GM12878 (cell line): ENCODE measurements around the gene ITPRIPL1. TPM values are rescaled to one million over a fixed set of nuclear protein-coding genes. Genes with fewer than 3 reads are reported as not detected.

Experiments used
- ATAC-seq: fragments of 200-7000 bp; cut with Tn5 transposase; 3 replicates; pipeline ENCODE4 v1.9.1; 2020; ENCODE audit warnings: mild to moderate bottlenecking, moderate library complexity
- BruUV-seq: library from RNA; stranded (reverse); fragments of 400-500 nt; replicated peaks from 2 replicates; lab custom pipeline; 2021; lab: Mats Ljungman, UMichigan
- CTCF ChIA-PET: fragments of 300-600 bp; sonication (Branson Sonifier 250); formaldehyde crosslinking; extraction: SDS; loops from one replicate; lab custom pipeline; 2021; ENCODE audit warnings: inconsistent platforms; lab: Yijun Ruan, JAX
- POLR2A ChIA-PET: fragments of 350-600 bp; formaldehyde crosslinking; extraction: SDS; loops from one replicate; lab custom pipeline; 2021; ENCODE audit warnings: inconsistent platforms; lab: Charles Lee
- RAD21 ChIA-PET: fragments of 300-600 bp; sonication (Branson Sonifier 250); formaldehyde crosslinking; loops from one replicate; lab custom pipeline; 2023; ENCODE audit warnings: antibody characterized with exemption; ENCODE audit not compliant: unreplicated experiment; lab: Charles Lee
- SMC1A ChIA-PET: fragments of 300-600 bp; sonication (Branson Sonifier 250); formaldehyde crosslinking; loops from one replicate; lab custom pipeline; 2023; ENCODE audit not compliant: unreplicated experiment, uncharacterized antibody; lab: Charles Lee
- DNase-seq: peaks from one replicate; pipeline ENCODE4 v3.0.0-alpha.2; 2011; ENCODE audit warnings: low read depth, low spot score
- FAIRE-seq: peaks from 3 replicates; lab custom pipeline; 2011; peaks lifted over from hg19 to GRCh38; lab: Jason Lieb, UNC
- H2AFZ ChIP-seq: 2 replicates; pipeline ENCODE4 v1.6.0; 2011; ENCODE audit warnings: low read depth, low read length, control low read depth; ENCODE audit not compliant: control insufficient read depth
- H3K27ac ChIP-seq: 2 replicates; pipeline ENCODE4 v1.5.1; 2011; ENCODE audit warnings: control low read depth; ENCODE audit not compliant: control insufficient read depth, insufficient read depth
- H3K27me3 ChIP-seq, 2 experiments: replicated peaks in 1 of 2; 2 replicates each; pipeline versions ENCODE4 v1.6.0 to v1.6.1; 2011; ENCODE audit warnings: low read length in 1 of 2; ENCODE audit not compliant: control insufficient read depth in 2 of 2, insufficient read depth in 2 of 2
- H3K36me3 ChIP-seq, 2 experiments: 2 replicates each; pipeline ENCODE4 v1.5.1; 2011; ENCODE audit warnings: low read length in 1 of 2; ENCODE audit not compliant: control insufficient read depth in 2 of 2, insufficient read depth in 2 of 2
- H3K4me1 ChIP-seq: 2 replicates; pipeline ENCODE4 v1.6.1; 2011; ENCODE audit warnings: mild to moderate bottlenecking, low read length, moderate library complexity, mixed read lengths; ENCODE audit not compliant: control insufficient read depth, insufficient read depth
- H3K4me2 ChIP-seq: 2 replicates; pipeline ENCODE4 v1.6.0; 2011; ENCODE audit warnings: control low read depth; ENCODE audit not compliant: control insufficient read depth, insufficient read depth
- H3K4me3 ChIP-seq: fragments of 200-600 bp; sonication (generic); 2 replicates; pipeline ENCODE4 v1.5.1; 2016
- H3K79me2 ChIP-seq: 2 replicates; pipeline ENCODE4 v1.6.0; 2011; ENCODE audit warnings: low read length; ENCODE audit not compliant: control insufficient read depth, insufficient read depth
- H3K9ac ChIP-seq: 2 replicates; pipeline ENCODE4 v1.8.0; 2011; ENCODE audit warnings: low read length, control low read depth, mixed read lengths; ENCODE audit not compliant: control insufficient read depth, insufficient read depth
- H3K9me3 ChIP-seq: replicated peaks from 3 replicates; pipeline ENCODE4 v1.5.1; 2011; ENCODE audit warnings: mild to moderate bottlenecking, low read length; ENCODE audit not compliant: control insufficient read depth, insufficient read depth
- H4K20me1 ChIP-seq: 2 replicates; pipeline ENCODE4 v1.6.0; 2011; ENCODE audit not compliant: control insufficient read depth, insufficient read depth
- BACH1 ChIP-seq: fragments of 450-650 bp; IDR thresholded peaks from 2 replicates; pipeline ENCODE4 v1.6.1; 2017; ENCODE audit warnings: mild to moderate bottlenecking, borderline replicate concordance
- IRF3 ChIP-seq: fragments of 450-650 bp; IDR thresholded peaks from 2 replicates; pipeline ENCODE4 v1.6.1; 2014; ENCODE audit warnings: mild to moderate bottlenecking
- KAT2A ChIP-seq: conservative IDR thresholded peaks from 2 replicates; pipeline ENCODE4 v1.6.1; 2011; ENCODE audit warnings: low read depth, low read length; ENCODE audit not compliant: control insufficient read depth
- SUZ12 ChIP-seq: fragments of 200-600 bp; sonication (generic); IDR thresholded peaks from one replicate; pipeline ENCODE4 v1.6.1; 2018; ENCODE audit warnings: antibody characterized with exemption, mild to moderate bottlenecking; ENCODE audit not compliant: unreplicated experiment
- WRNIP1 ChIP-seq: IDR thresholded peaks from 2 replicates; pipeline ENCODE4 v1.6.1; 2011; ENCODE audit warnings: low read depth, low read length, improper control_type of control experiment, borderline replicate concordance
- WGBS: methylation state at CpG from one replicate; pipeline ENCODE4 v1.1.6; 2016; ENCODE audit warnings: low lambda C conversion rate; ENCODE audit not compliant: insufficient replicate concordance, insufficient coverage; ENCODE audit errors: missing lambda C conversion rate; 5-methylcytosine and 5-hydroxymethylcytosine counted together
- in situ Hi-C: fragments of 300-500 bp; cut with MboI; formaldehyde crosslinking; loops from 9 replicates; pipeline ENCODE4 v1.14.3; 2018; ENCODE audit warnings: mixed read lengths
- intact Hi-C: fragments of 100-400 bp; cut with micrococcal nuclease; formaldehyde crosslinking; loops from one replicate; pipeline ENCODE4 v1.14.2; 2022; ENCODE audit not compliant: unreplicated experiment
- polyA plus RNA-seq, 11 experiments: library from polyadenylated mRNA; depleted of rRNA in 4 of 11; unstranded in 6 of 11; stranded (reverse) in 5 of 11; fragments of >200 nt; fragmentation: Nextera tagmentation in 4 of 11; fragmentation: Illumina TruSeq in 1 of 11; extraction: Ambion mirVana in 4 of 11; extraction: Trizol in 1 of 11; gene quantifications; 1 replicate in 1 of 11; 2 replicates in 10 of 11; pipeline versions ENCODE4 v1.2.1 to v1.2.3, GENCODE V29; 2011 to 2016; ENCODE audit warnings: inconsistent platforms in 2 of 11, missing spikeins in 2 of 11, low read depth in 1 of 11
- total RNA-seq, 4 experiments: library from RNA; depleted of rRNA in 3 of 4; stranded (reverse); fragments of >200 nt in 3 of 4; fragmentation: Illumina TruSeq in 1 of 4; extraction: Trizol in 1 of 4; gene quantifications; 2 replicates each; pipeline versions ENCODE4 v1.2.1 to v1.2.3, GENCODE V29; 2013 to 2021

Gene ITPRIPL1
- total and polyA plus RNA-seq, 10 of the 15 experiments (the other 5 are each of a cell fraction or from before 2014, with no cell fraction given), result 4.9 to 28.7 (median 14.3) TPM

- Histone ChIP-seq H4K20me1 (no peaks in the 10 kb centered on the region), H3K4me1 (no peaks in the 10 kb centered on the region), H3K4me3 (no peak overlapping the region), H3K9ac (no peak overlapping the region), H3K27me3 (no peaks in the 10 kb centered on the region), H3K27ac (no peak overlapping the region), H3K4me2 (no peak overlapping the region), H3K36me3 (peaks cover 30 to 47% of the 10 kb centered on the region in 2 experiments), H3K9me3 (no peaks in the 10 kb centered on the region; the same call in 2 of the 3 replicates), H2AFZ (no peak overlapping the region)
- intact Hi-C loops, result no loop called here
- no TSS peak for BruUV-seq
- CTCF ChIA-PET, result interaction anchor here (1.1 kb wide), 1 partner anchor 185 kb away, joined by 3 read pairs; no protein-coding TSS in a partner anchor
- FAIRE-seq, result no peak
- POLR2A ChIA-PET, result interaction anchor here (0.6 kb wide), 1 partner anchor 139 kb away, joined by 6 read pairs; no protein-coding TSS in a partner anchor
- no peak for DNase-seq
- RAD21 ChIA-PET, result no interaction called here
- in situ Hi-C loops, result no loop called here
- SMC1A ChIA-PET, result interaction anchor here (1.7 kb wide), 1 partner anchor 32 kb away, joined by 6 read pairs; no protein-coding TSS in a partner anchor
- 94% methylated on average over 2 of the region's 2 CpGs for WGBS
- no peak for TF ChIP-seq KAT2A
- no peak for TF ChIP-seq IRF3
- no peak for TF ChIP-seq WRNIP1
- TF ChIP-seq BACH1, result no peak
- TF ChIP-seq, all 136 proteins: peak for 0
- ATAC-seq, result no peak
- H3K79me2 ChIP-seq, result no peaks in the 10 kb centered on the region
These were observed 44.1 kb downstream of the ITPRIPL1 start for GRCh38 chr2:96369186-96369585.

GRCh38 chr2:96374211-96374951, 49.3 kb downstream of the ITPRIPL1 start:
- CTCF ChIA-PET, result no interaction called here
- Histone ChIP-seq H3K9me3 (peaks cover 5% of the 10 kb centered on the region; the same call in 2 of the 3 replicates), H3K4me3 (no peak overlapping the region), H3K27ac (no peak overlapping the region), H4K20me1 (no peaks in the 10 kb centered on the region), H3K4me2 (no peak overlapping the region), H3K4me1 (no peaks in the 10 kb centered on the region), H3K36me3 (peaks cover 21 to 24% of the 10 kb centered on the region in 2 experiments), H3K79me2 (no peaks in the 10 kb centered on the region), H2AFZ (no peak overlapping the region), H3K27me3 (no peaks in the 10 kb centered on the region), H3K9ac (no peak overlapping the region)
- WGBS, result 95% methylated on average over 2 of the region's 2 CpGs
- DNase-seq (no peak), FAIRE-seq (no peak), ATAC-seq (no peak)
- intact Hi-C loops, result no loop called here
- in situ Hi-C loops, result no loop called here
- no peak for TF ChIP-seq SUZ12
- POLR2A ChIA-PET, result no interaction called here
- RAD21 ChIA-PET, result no interaction called here
- SMC1A ChIA-PET, result no interaction called here
- BruUV-seq, result no TSS peak

Other genes with a start within 250 kb of the ITPRIPL1 start
Only the 7 nearest of the 10 such genes appear.
- gene DUSP2, start 179.9 kb upstream of the ITPRIPL1 start, total RNA-seq (2014; rRNA removed), result 212 and 227 TPM in 2 replicates
- gene DUSP2, start 179.9 kb upstream of the ITPRIPL1 start, total RNA-seq (2014; rRNA removed; fragmentation: Illumina TruSeq; extraction: Trizol), result 57.4 and 58.0 TPM in 2 replicates
- gene DUSP2, start 179.9 kb upstream of the ITPRIPL1 start, total RNA-seq (2021), result 181 and 194 TPM in 2 replicates
- 47.5 and 84.3 TPM in 2 replicates for gene DUSP2, start 179.9 kb upstream of the ITPRIPL1 start, polyA plus RNA-seq (2011; rRNA removed)
- gene DUSP2, start 179.9 kb upstream of the ITPRIPL1 start, polyA plus RNA-seq (2014; fragmentation: Illumina TruSeq; extraction: Trizol), result 11.9 and 35.6 TPM in 2 replicates
- 10 to 100 TPM in 1 of 2 experiments, 1 to 10 TPM in 1; 9.7 to 34.6 TPM for gene DUSP2, start 179.9 kb upstream of the ITPRIPL1 start, polyA plus RNA-seq (2014; fragmentation: Nextera tagmentation; extraction: Ambion mirVana)
- gene DUSP2, start 179.9 kb upstream of the ITPRIPL1 start, polyA plus RNA-seq (2014; rRNA removed), result 158 and 168 TPM in 2 replicates
- gene DUSP2, start 179.9 kb upstream of the ITPRIPL1 start, polyA plus RNA-seq (2016; fragmentation: Nextera tagmentation; extraction: Ambion mirVana), result 10 to 100 TPM; 10.2 to 56.4 TPM
- 215 and 229 TPM in 2 replicates for gene STARD7, start 116.5 kb upstream of the ITPRIPL1 start, total RNA-seq (2014; rRNA removed)
- gene STARD7, start 116.5 kb upstream of the ITPRIPL1 start, total RNA-seq (2014; rRNA removed; fragmentation: Illumina TruSeq; extraction: Trizol), result 148 and 153 TPM in 2 replicates
- 194 and 200 TPM in 2 replicates for gene STARD7, start 116.5 kb upstream of the ITPRIPL1 start, total RNA-seq (2021)
- gene STARD7, start 116.5 kb upstream of the ITPRIPL1 start, polyA plus RNA-seq (2011; rRNA removed), result 139 and 142 TPM in 2 replicates
- 154 and 182 TPM in 2 replicates for gene STARD7, start 116.5 kb upstream of the ITPRIPL1 start, polyA plus RNA-seq (2014; fragmentation: Illumina TruSeq; extraction: Trizol)
- gene STARD7, start 116.5 kb upstream of the ITPRIPL1 start, polyA plus RNA-seq (2014; fragmentation: Nextera tagmentation; extraction: Ambion mirVana), result 100 to 1,000 TPM in 1 of 2 experiments, 10 to 100 TPM in 1; 85.4 to 114 TPM
- 120 and 123 TPM in 2 replicates for gene STARD7, start 116.5 kb upstream of the ITPRIPL1 start, polyA plus RNA-seq (2014; rRNA removed)
- gene STARD7, start 116.5 kb upstream of the ITPRIPL1 start, polyA plus RNA-seq (2016; fragmentation: Nextera tagmentation; extraction: Ambion mirVana), result 100 to 1,000 TPM; 225 to 237 TPM
- gene TMEM127, start 59.3 kb upstream of the ITPRIPL1 start, total RNA-seq (2014; rRNA removed), result 11.2 and 15.3 TPM in 2 replicates
- gene TMEM127, start 59.3 kb upstream of the ITPRIPL1 start, total RNA-seq (2014; rRNA removed; fragmentation: Illumina TruSeq; extraction: Trizol), result 8.2 and 8.9 TPM in 2 replicates
- 25.6 and 27.2 TPM in 2 replicates for gene TMEM127, start 59.3 kb upstream of the ITPRIPL1 start, total RNA-seq (2021)
- 11.6 and 24.9 TPM in 2 replicates for gene TMEM127, start 59.3 kb upstream of the ITPRIPL1 start, polyA plus RNA-seq (2011; rRNA removed)
- 10.5 and 19.9 TPM in 2 replicates for gene TMEM127, start 59.3 kb upstream of the ITPRIPL1 start, polyA plus RNA-seq (2014; fragmentation: Illumina TruSeq; extraction: Trizol)
- gene TMEM127, start 59.3 kb upstream of the ITPRIPL1 start, polyA plus RNA-seq (2014; fragmentation: Nextera tagmentation; extraction: Ambion mirVana), result 1 to 10 TPM; 2.6 to 3.0 TPM
- 18.4 and 22.3 TPM in 2 replicates for gene TMEM127, start 59.3 kb upstream of the ITPRIPL1 start, polyA plus RNA-seq (2014; rRNA removed)
- 10 to 100 TPM; 17.0 to 18.4 TPM for gene TMEM127, start 59.3 kb upstream of the ITPRIPL1 start, polyA plus RNA-seq (2016; fragmentation: Nextera tagmentation; extraction: Ambion mirVana)
- gene CIAO1, start 59.1 kb upstream of the ITPRIPL1 start, total RNA-seq (2014; rRNA removed), result 74.7 and 89.4 TPM in 2 replicates
- gene CIAO1, start 59.1 kb upstream of the ITPRIPL1 start, total RNA-seq (2014; rRNA removed; fragmentation: Illumina TruSeq; extraction: Trizol), result 48.0 and 49.7 TPM in 2 replicates
- 51.1 and 57.5 TPM in 2 replicates for gene CIAO1, start 59.1 kb upstream of the ITPRIPL1 start, total RNA-seq (2021)
- gene CIAO1, start 59.1 kb upstream of the ITPRIPL1 start, polyA plus RNA-seq (2011; rRNA removed), result 61.3 and 75.4 TPM in 2 replicates
- 50.2 and 55.8 TPM in 2 replicates for gene CIAO1, start 59.1 kb upstream of the ITPRIPL1 start, polyA plus RNA-seq (2014; fragmentation: Illumina TruSeq; extraction: Trizol)
- 10 to 100 TPM in 1 of 2 experiments, 1 to 10 TPM in 1; 8.3 to 15.6 TPM for gene CIAO1, start 59.1 kb upstream of the ITPRIPL1 start, polyA plus RNA-seq (2014; fragmentation: Nextera tagmentation; extraction: Ambion mirVana)
- 89.3 and 92.5 TPM in 2 replicates for gene CIAO1, start 59.1 kb upstream of the ITPRIPL1 start, polyA plus RNA-seq (2014; rRNA removed)
- gene CIAO1, start 59.1 kb upstream of the ITPRIPL1 start, polyA plus RNA-seq (2016; fragmentation: Nextera tagmentation; extraction: Ambion mirVana), result 10 to 100 TPM; 69.4 to 73.1 TPM
- 68.7 and 72.9 TPM in 2 replicates for gene SNRNP200, start 19.8 kb upstream of the ITPRIPL1 start, total RNA-seq (2014; rRNA removed)
- 59.2 and 61.9 TPM in 2 replicates for gene SNRNP200, start 19.8 kb upstream of the ITPRIPL1 start, total RNA-seq (2014; rRNA removed; fragmentation: Illumina TruSeq; extraction: Trizol)
- gene SNRNP200, start 19.8 kb upstream of the ITPRIPL1 start, total RNA-seq (2021), result 147 and 158 TPM in 2 replicates
- 106 and 176 TPM in 2 replicates for gene SNRNP200, start 19.8 kb upstream of the ITPRIPL1 start, polyA plus RNA-seq (2011; rRNA removed)
- gene SNRNP200, start 19.8 kb upstream of the ITPRIPL1 start, polyA plus RNA-seq (2014; fragmentation: Illumina TruSeq; extraction: Trizol), result 111 and 157 TPM in 2 replicates
- gene SNRNP200, start 19.8 kb upstream of the ITPRIPL1 start, polyA plus RNA-seq (2014; fragmentation: Nextera tagmentation; extraction: Ambion mirVana), result 10 to 100 TPM; 61.6 to 64.6 TPM
- gene SNRNP200, start 19.8 kb upstream of the ITPRIPL1 start, polyA plus RNA-seq (2014; rRNA removed), result 145 and 147 TPM in 2 replicates
- gene SNRNP200, start 19.8 kb upstream of the ITPRIPL1 start, polyA plus RNA-seq (2016; fragmentation: Nextera tagmentation; extraction: Ambion mirVana), result 100 to 1,000 TPM; 100 to 111 TPM
- 58.1 and 66.4 TPM in 2 replicates for gene NCAPH, start 10.4 kb downstream of the ITPRIPL1 start, total RNA-seq (2014; rRNA removed)
- 63.6 and 64.5 TPM in 2 replicates for gene NCAPH, start 10.4 kb downstream of the ITPRIPL1 start, total RNA-seq (2014; rRNA removed; fragmentation: Illumina TruSeq; extraction: Trizol)
- gene NCAPH, start 10.4 kb downstream of the ITPRIPL1 start, total RNA-seq (2021), result 67.0 and 71.0 TPM in 2 replicates
- gene NCAPH, start 10.4 kb downstream of the ITPRIPL1 start, polyA plus RNA-seq (2011; rRNA removed), result 67.7 and 71.2 TPM in 2 replicates
- gene NCAPH, start 10.4 kb downstream of the ITPRIPL1 start, polyA plus RNA-seq (2014; fragmentation: Illumina TruSeq; extraction: Trizol), result 90.1 and 107 TPM in 2 replicates
- 10 to 100 TPM; 42.6 to 45.8 TPM for gene NCAPH, start 10.4 kb downstream of the ITPRIPL1 start, polyA plus RNA-seq (2014; fragmentation: Nextera tagmentation; extraction: Ambion mirVana)
- gene NCAPH, start 10.4 kb downstream of the ITPRIPL1 start, polyA plus RNA-seq (2014; rRNA removed), result 66.2 and 71.4 TPM in 2 replicates
- gene NCAPH, start 10.4 kb downstream of the ITPRIPL1 start, polyA plus RNA-seq (2016; fragmentation: Nextera tagmentation; extraction: Ambion mirVana), result 10 to 100 TPM; 69.6 to 73.4 TPM
- gene NEURL3, start 180.0 kb downstream of the ITPRIPL1 start, total RNA-seq (2014; rRNA removed), result 0.85 and 0.98 TPM in 2 replicates
- 0.09 and 0.31 TPM in 2 replicates for gene NEURL3, start 180.0 kb downstream of the ITPRIPL1 start, total RNA-seq (2014; rRNA removed; fragmentation: Illumina TruSeq; extraction: Trizol)
- gene NEURL3, start 180.0 kb downstream of the ITPRIPL1 start, total RNA-seq (2021), result 0.44 and 0.72 TPM in 2 replicates
- gene NEURL3, start 180.0 kb downstream of the ITPRIPL1 start, polyA plus RNA-seq (2011; rRNA removed), result 4.4 and 6.3 TPM in 2 replicates
- gene NEURL3, start 180.0 kb downstream of the ITPRIPL1 start, polyA plus RNA-seq (2014; fragmentation: Illumina TruSeq; extraction: Trizol), result 0.10 TPM in 1 of 2 replicates, not detected in the other
- gene NEURL3, start 180.0 kb downstream of the ITPRIPL1 start, polyA plus RNA-seq (2014; fragmentation: Nextera tagmentation; extraction: Ambion mirVana), result under 1 TPM; 0.03 to 0.07 TPM
- gene NEURL3, start 180.0 kb downstream of the ITPRIPL1 start, polyA plus RNA-seq (2014; rRNA removed), result 0.39 and 0.51 TPM in 2 replicates
- under 1 TPM; 0.55 to 0.79 TPM for gene NEURL3, start 180.0 kb downstream of the ITPRIPL1 start, polyA plus RNA-seq (2016; fragmentation: Nextera tagmentation; extraction: Ambion mirVana)